WI38 (cell line): ENCODE results near the gene TRMT1.

Experiments used
- H3K4me3 ChIP-seq: 2 replicates; pipeline ENCODE4 v1.5.1; 2011; ENCODE audit warnings: low read depth, mild to moderate bottlenecking, control low read depth, low read length
- CTCF ChIP-seq: IDR thresholded peaks from 2 replicates; pipeline ENCODE4 v1.5.1; 2012; ENCODE audit warnings: low read depth, mild to moderate bottlenecking, control low read depth, low read length

The TRMT1 gene

GRCh38 chr19:13118424-13119193 lies 2.1 kb upstream of the TRMT1 start:
- TF ChIP-seq CTCF, result no peak
- peak overlapping the region; percentile 73 for H3K4me3 ChIP-seq

GRCh38 chr19:13117772-13118423 lies 1.4 kb upstream of the TRMT1 start, which contains the start of gene NACC1:
NACC1 (plus strand) TSS chr19:13118264; CDS start chr19:13135208, 16,944 bp downstream.
- TF ChIP-seq CTCF, result no peak

GRCh38 chr19:13117176-13117771 lies 734 bp upstream of the TRMT1 start:
- peak overlapping the region; percentile 83 for H3K4me3 ChIP-seq
- TF ChIP-seq CTCF, result no peak

More at GRCh38 chr19:13117772-13118423, 1.4 kb upstream of the TRMT1 start, which contains the start of gene NACC1:
- H3K4me3 ChIP-seq, result peak within 1 kb of the TSS; percentile 83

- no peak for TF ChIP-seq CTCF
- H3K4me3 ChIP-seq, result peak overlapping the region; percentile 83
Observed at GRCh38 chr19:13115936-13116281, 631 bp downstream of the TRMT1 start.

GRCh38 chr19:13112555-13112954 lies 4.0 kb downstream of the TRMT1 start:
- no peak for TF ChIP-seq CTCF
- no peak overlapping the region for H3K4me3 ChIP-seq

GRCh38 chr19:13110099-13110610 lies 6.4 kb downstream of the TRMT1 start:
- TF ChIP-seq CTCF, result no peak
- H3K4me3 ChIP-seq, result no peak overlapping the region
